T-helper 1 cell treated with Interleukin-12 subunit alpha and Interleukin-12 subunit beta and Interleukin-4 antibody, amounts not matched to agents 30 μg/mL and 1 μg/mL, for 36 hours (primary cell): ENCODE data around the gene SLC8B1.
A peak's percentile ranks its signal among the peaks of the same experiment; 100 is the strongest.

Experiments
- H3K27ac Mint-ChIP-seq: one replicate; pipeline ENCODE4 v1.8.0; 2021; ENCODE audit warnings: mild to moderate bottlenecking, mixed read lengths
- H3K27me3 Mint-ChIP-seq: one replicate; pipeline ENCODE4 v1.8.0; 2021; ENCODE audit warnings: low read depth, mixed read lengths
- H3K36me3 Mint-ChIP-seq: one replicate; pipeline ENCODE4 v1.8.0; 2021; ENCODE audit warnings: low read depth, mixed read lengths
- H3K4me1 Mint-ChIP-seq: one replicate; pipeline ENCODE4 v1.8.0; 2021; ENCODE audit warnings: low read depth, mixed read lengths
- H3K4me3 Mint-ChIP-seq: one replicate; pipeline ENCODE4 v1.8.0; 2021; ENCODE audit warnings: mild to moderate bottlenecking, moderate library complexity, mixed read lengths
- H3K9me3 Mint-ChIP-seq: one replicate; pipeline ENCODE4 v1.8.0; 2021; ENCODE audit warnings: mixed read lengths

SLC8B1 gene

DNA sequence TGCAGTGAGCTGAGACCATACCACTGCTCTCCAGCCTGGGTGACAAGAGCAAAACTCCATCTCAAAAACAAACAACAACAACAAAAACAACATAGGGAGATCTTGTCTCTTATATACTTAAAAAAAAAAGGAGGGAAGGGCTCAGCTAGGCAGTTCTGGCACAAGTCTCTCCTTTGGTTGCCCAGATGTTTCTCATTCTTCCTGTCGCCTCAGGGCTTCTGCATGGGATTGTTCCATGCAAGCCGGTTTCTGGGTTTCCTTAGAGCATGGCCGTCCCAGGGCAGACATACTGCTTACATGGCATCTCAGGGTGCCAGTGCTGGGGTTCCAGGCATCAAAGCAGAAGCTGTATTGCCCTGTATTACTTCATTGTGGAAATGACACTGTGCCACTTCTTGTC is 5.2 kb upstream of the SLC8B1 start:
- H3K4me3 Mint-ChIP-seq, result no peak overlapping the region
- H3K27me3 Mint-ChIP-seq, result peaks cover 9% of the 10 kb centered on the region
- no peaks in the 10 kb centered on the region for H3K36me3 Mint-ChIP-seq
- no peaks in the 10 kb centered on the region for H3K9me3 Mint-ChIP-seq
- H3K27ac Mint-ChIP-seq, result no peak overlapping the region
- peaks cover 2% of the 10 kb centered on the region for H3K4me1 Mint-ChIP-seq

DNA sequence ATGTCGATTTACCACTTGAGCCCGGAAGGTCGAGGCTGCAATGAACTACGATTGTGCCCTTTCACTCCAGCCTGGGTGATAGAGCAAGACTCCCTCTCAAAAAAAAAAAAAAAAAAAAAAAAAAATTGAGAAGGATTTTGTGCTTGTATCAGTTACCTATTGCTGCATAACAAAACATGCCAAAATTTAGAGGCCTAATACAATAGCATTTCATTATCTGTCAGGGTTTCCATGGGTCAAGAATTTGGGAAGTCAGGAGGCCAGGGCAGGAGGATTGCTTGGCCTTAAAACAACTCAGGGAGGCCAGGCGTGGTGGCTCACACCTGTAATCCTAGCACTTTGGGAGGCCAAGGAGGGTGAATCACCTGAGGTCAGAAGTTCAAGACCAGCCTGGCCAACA is 4.6 kb upstream of the SLC8B1 start:
- H3K4me1 Mint-ChIP-seq, result peaks cover 3% of the 10 kb centered on the region
- H3K4me3 Mint-ChIP-seq, result no peak overlapping the region
- H3K27me3 Mint-ChIP-seq, result peaks cover 9% of the 10 kb centered on the region
- H3K27ac Mint-ChIP-seq, result no peak overlapping the region
- H3K36me3 Mint-ChIP-seq, result peaks cover 2% of the 10 kb centered on the region
- no peaks in the 10 kb centered on the region for H3K9me3 Mint-ChIP-seq

DNA sequence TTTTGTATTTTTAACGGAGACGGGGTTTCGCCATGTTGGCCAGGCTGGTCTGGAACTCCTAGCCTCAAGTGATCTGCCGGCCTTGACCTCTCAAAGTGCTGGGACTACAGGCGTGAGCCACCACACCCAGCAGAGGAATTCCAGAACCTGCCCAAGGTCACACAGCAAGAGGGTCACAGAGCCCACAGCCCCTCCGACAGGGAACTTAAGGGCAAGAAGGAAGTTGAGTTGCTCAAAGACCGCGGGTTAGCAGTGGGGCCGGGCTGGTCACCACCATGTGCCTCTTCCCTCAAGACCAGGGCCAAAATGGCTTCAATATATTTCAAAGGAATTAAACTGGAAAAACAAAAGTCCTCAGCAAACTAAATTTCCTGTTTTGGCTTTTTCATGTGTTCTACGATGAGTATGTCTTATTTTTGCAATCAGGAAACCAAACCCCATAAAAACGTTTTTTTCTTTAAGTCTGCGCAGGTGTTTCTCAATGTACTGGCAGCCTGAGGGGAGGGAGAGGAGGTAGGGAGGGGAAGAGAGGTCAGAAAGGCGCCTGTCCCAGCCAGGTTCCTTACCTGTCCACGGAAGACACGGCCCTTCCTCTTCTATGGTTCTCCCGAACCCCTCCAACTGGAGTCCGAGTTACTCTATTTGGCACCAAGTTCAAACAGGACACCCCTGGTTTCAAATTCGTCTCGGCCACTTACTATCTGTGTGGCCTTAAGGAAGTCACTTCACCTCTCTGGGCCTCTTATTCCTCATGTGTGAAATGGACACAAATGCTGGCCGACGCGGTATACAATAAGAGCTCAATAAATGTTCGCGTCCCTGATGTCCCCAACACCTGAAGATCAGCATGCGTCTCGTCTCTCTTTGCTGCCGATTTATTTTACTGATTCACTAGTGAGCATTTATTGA is 778 bp downstream of the SLC8B1 start:
- peak overlapping the region; percentile 77 for H3K27ac Mint-ChIP-seq
- H3K36me3 Mint-ChIP-seq, result peaks cover 29% of the 10 kb centered on the region
- H3K4me1 Mint-ChIP-seq, result peaks cover 28% of the 10 kb centered on the region
- H3K4me3 Mint-ChIP-seq, result peak overlapping the region; percentile 98
- H3K9me3 Mint-ChIP-seq, result no peaks in the 10 kb centered on the region
- no peaks in the 10 kb centered on the region for H3K27me3 Mint-ChIP-seq

DNA sequence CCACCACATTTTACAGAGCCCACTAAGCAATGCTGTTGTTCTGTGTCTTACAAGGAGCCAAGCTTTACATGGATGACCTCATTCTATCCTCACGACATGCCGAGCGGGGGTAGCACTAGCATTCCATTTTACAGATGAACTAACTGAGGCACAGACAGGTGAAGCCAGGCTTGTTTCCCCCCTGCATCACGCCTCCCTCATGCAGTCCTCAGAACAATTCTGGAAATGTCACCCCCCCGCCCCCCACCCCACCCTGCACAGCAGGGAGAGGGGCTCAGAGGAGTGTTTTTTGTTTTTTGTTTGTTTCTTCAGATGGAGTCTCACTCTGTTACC is 1.5 kb downstream of the SLC8B1 start:
- H3K9me3 Mint-ChIP-seq, result no peaks in the 10 kb centered on the region
- H3K27me3 Mint-ChIP-seq, result no peaks in the 10 kb centered on the region
- peaks cover 28% of the 10 kb centered on the region for H3K4me1 Mint-ChIP-seq
- peak overlapping the region; percentile 25 for H3K4me3 Mint-ChIP-seq
- H3K27ac Mint-ChIP-seq, result no peak overlapping the region
- H3K36me3 Mint-ChIP-seq, result peaks cover 30% of the 10 kb centered on the region

DNA sequence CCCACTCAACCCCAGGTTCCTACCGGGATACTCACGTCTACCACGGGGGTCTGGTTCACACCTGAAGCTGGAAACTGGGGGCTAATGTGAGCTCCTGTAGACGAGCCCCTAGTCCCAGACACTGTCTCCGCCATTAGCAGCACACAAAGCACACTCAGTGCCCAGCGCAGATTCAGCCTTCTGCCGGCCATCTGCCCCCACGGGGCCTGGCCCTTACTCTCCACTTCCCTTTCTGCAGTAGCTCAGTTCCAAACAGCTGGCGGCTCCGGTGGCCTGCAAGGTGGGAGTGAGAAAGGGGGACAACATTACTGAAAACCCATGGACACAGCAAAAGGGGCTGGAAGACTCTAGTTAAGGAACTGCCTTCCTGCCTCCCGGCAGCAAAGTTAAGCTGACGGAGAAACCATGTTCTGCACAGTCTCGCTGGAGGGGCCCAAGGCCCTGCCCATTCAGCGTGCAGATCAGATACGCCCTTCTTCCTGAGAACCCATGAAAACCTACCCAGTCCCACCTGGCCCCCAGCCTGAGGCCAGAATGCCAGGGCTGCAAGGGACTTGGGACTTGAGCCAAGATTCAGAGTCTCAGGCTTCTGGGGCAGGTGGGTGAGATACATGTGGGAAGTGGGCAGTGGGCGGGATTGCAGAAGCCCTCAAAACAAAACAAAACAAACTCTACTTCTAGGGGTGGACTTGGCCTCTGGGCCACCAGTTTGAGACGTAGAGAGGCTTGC is 2.1 kb downstream of the SLC8B1 start:
- Mint-ChIP-seq H3K4me1 (peaks cover 30% of the 10 kb centered on the region), H3K4me3 (peak overlapping the region; percentile 25), H3K9me3 (no peaks in the 10 kb centered on the region), H3K27ac (no peak overlapping the region), H3K36me3 (peaks cover 33% of the 10 kb centered on the region), H3K27me3 (no peaks in the 10 kb centered on the region)

DNA sequence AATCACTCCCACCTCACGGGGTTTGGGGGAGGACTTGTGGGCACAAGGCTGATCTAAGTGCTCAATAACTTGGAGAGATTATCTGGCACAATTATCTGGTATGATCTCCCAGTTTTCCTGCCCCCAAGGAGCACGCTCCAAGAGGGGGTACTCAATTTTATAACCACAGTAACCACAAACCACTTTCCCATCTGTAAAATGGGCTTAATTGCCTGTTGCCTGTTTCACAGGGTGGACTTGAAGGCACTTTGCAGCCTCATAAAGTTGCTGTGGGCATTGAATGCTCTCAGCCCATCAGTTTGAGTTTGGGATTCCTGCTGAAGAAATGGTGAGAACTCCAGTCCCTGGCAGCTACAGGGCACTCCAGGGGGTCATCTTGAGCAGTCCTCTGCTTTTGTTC is 4.4 kb downstream of the SLC8B1 start:
- H3K4me3 Mint-ChIP-seq, result no peak overlapping the region
- H3K9me3 Mint-ChIP-seq, result no peaks in the 10 kb centered on the region
- H3K36me3 Mint-ChIP-seq, result peaks cover 36% of the 10 kb centered on the region
- H3K27ac Mint-ChIP-seq, result no peak overlapping the region
- no peaks in the 10 kb centered on the region for H3K27me3 Mint-ChIP-seq
- peaks cover 36% of the 10 kb centered on the region for H3K4me1 Mint-ChIP-seq

DNA sequence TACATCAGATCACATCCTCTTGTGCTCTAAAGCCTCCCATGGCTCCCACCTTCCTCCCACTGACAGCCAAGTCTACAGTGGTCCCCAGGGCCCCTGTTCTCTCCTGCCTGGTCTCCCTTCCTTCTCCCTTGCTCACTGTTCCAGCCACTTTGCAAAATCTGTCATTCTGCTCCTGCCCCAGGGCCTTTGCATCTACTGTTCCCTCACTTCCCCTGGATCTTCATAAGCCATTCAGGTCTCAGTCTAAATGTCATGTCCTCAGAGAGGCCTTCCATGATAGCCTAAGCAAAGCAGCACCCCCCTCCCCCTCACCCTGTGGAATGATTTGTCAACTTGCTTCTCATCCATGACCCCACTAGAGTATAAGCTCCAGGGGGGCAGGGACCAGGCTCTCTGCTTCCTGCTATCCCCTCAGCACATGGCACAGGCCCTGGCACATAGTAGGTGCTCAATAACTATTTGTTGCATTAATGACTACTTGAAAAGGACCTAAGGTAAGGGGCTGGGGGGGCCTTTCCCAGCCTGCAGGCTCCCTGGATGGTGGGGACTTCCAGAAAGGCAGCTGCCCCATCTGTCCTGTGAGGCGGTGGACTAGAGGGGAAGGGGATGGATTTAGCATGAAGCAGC is 5.0 kb downstream of the SLC8B1 start:
- H3K4me1 Mint-ChIP-seq, result peaks cover 34% of the 10 kb centered on the region
- no peak overlapping the region for H3K27ac Mint-ChIP-seq
- peaks cover 38% of the 10 kb centered on the region for H3K36me3 Mint-ChIP-seq
- no peak overlapping the region for H3K4me3 Mint-ChIP-seq
- no peaks in the 10 kb centered on the region for H3K9me3 Mint-ChIP-seq
- H3K27me3 Mint-ChIP-seq, result no peaks in the 10 kb centered on the region

DNA sequence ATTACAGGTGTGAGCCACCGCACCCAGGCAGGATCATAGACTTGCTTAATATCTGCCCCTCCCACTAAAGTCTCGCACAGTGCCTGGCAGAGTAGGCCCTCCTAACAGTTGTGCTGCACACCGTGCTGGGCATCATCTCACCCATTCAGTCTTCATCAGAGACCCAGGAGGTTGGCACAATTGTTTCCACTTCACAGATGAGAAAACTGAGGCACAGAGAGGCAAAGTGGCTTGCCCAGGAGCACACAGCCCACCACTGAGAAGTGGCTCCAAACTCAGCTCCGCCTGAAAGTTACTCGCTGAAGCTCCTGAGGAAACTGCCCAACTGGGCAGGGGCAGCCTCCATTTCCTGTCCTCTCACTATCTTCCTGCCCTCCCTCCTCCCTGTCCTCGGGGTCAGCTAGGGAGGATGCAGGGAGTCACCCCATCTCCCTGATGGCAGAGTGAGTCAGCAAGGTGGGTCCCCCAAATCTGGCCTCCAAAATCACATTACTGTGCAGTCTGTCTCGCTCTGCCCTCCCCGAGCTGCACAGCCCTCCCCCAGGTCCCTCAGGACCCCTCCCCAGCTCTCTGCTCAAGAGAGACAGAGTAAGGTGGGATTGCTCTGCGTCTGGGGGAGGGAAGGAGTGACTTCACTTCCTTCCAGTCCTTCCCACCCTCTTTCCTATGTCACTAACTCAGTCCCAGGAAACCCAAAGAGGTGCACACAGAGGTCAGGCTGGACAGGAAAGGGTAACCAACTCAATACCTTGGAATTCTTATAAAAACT is 5.7 kb downstream of the SLC8B1 start:
- Mint-ChIP-seq H3K36me3 (peaks cover 37% of the 10 kb centered on the region), H3K27me3 (no peaks in the 10 kb centered on the region), H3K4me1 (peaks cover 29% of the 10 kb centered on the region), H3K27ac (no peak overlapping the region), H3K4me3 (no peak overlapping the region), H3K9me3 (no peaks in the 10 kb centered on the region)

DNA sequence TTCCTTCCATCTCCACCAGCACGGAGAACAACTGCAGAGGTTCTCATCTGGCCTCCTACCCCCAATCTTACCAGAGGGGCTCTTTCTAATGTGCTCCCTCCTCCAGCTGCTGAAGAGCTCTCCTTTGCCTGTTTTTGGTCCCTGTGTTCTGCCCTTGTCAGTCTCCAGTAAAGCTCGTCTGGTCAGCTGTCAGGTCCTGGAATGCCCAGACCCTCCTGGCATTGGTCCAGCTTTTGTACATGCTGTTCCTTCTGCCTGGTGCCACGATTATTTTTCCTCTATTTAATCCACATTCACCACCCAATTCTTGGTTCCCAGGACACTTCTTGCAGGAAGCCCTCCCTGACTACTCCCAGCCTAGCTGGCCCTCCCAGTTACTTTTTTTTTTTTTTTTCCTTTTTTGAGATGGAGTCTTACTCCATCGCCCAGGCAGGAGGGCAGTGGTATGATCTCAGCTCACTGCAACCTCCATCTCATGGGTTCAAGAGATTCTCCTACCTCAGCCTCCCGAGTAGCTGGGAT is 6.5 kb downstream of the SLC8B1 start:
- Mint-ChIP-seq H3K36me3 (peaks cover 37% of the 10 kb centered on the region), H3K27me3 (no peaks in the 10 kb centered on the region), H3K9me3 (no peaks in the 10 kb centered on the region), H3K4me1 (peaks cover 27% of the 10 kb centered on the region), H3K4me3 (no peak overlapping the region), H3K27ac (no peak overlapping the region)

DNA sequence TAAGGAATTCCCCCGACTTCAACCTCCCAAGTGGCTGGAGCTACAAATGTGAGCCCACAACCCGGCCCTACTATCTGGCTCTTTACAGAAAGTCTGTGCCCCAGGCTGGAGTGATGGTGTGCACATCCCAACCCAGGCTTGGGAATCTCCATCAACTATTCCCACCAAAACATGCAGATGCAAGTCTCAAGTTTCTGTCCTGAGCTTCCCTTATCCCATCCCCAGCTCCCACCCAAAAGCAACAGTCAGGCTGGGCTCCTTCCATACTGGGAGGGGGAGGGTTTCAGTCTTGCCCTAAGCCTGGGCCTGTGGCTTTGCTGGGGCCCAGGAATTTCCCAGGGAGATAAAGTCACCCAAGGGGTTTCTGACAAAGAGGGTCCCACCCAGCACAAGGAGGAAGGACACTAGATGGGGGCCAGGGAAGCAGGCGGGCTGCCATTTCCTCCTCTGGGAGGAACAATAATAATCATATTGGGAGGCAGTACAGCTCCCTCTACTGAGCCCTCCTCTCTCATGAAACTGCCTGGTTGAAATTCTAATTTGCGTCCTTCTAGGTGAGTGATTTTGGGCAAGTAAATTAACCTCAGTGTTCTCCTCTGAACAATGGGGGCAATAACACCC is 8.0 kb downstream of the SLC8B1 start:
- Mint-ChIP-seq H3K4me3 (no peak overlapping the region), H3K27me3 (no peaks in the 10 kb centered on the region), H3K4me1 (peaks cover 23% of the 10 kb centered on the region), H3K9me3 (no peaks in the 10 kb centered on the region), H3K36me3 (peaks cover 44% of the 10 kb centered on the region), H3K27ac (no peak overlapping the region)

DNA sequence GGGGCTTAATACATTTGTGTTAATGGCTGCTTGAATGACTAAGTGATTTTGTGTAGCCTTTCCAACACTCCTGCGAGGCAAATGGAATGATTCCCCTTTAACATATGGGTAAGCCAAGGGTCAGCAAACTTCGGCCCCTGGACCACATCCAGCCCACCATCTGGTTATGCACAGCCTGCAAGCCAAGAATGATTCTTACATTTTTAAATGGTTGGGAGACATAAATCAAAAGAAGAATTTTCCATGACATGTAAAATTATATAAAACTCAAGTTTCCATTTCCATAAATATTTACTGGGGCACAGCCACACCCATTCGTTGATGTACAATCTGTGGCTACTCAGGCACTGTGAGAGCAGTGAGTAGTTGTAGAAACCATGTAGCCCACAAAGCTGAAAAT is 9.0 kb downstream of the SLC8B1 start:
- no peak overlapping the region for H3K4me3 Mint-ChIP-seq
- H3K27ac Mint-ChIP-seq, result no peak overlapping the region
- H3K4me1 Mint-ChIP-seq, result peaks cover 20% of the 10 kb centered on the region

DNA sequence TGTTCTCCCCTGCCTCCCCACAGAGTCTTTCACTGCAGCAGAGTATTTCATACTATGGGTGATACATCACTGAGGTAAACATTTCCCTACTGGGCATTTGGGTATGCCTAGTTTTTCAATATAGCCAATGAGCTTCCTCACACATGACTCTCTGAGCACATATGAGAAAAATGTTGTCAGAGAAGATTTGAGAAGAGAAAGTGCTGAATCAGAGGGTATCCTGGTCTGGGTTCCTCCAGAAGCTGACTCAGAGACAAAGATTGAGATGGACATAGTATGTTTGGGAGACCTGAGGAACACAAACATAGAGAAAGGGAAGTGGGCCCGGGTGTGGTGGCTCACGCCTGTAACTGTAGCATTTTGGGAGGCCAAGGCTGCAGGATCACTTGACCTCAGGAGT is 12.6 kb downstream of the SLC8B1 start:
- H3K4me3 Mint-ChIP-seq, result no peak overlapping the region
- H3K27ac Mint-ChIP-seq, result no peak overlapping the region
- H3K9me3 Mint-ChIP-seq, result no peaks in the 10 kb centered on the region
- peaks cover 42% of the 10 kb centered on the region for H3K36me3 Mint-ChIP-seq
- peaks cover 12% of the 10 kb centered on the region for H3K4me1 Mint-ChIP-seq
- no peaks in the 10 kb centered on the region for H3K27me3 Mint-ChIP-seq

More for the DNA sequence above, 9.0 kb downstream of the SLC8B1 start:
- H3K27me3 Mint-ChIP-seq, result no peaks in the 10 kb centered on the region
- no peaks in the 10 kb centered on the region for H3K9me3 Mint-ChIP-seq
- peaks cover 40% of the 10 kb centered on the region for H3K36me3 Mint-ChIP-seq

DNA sequence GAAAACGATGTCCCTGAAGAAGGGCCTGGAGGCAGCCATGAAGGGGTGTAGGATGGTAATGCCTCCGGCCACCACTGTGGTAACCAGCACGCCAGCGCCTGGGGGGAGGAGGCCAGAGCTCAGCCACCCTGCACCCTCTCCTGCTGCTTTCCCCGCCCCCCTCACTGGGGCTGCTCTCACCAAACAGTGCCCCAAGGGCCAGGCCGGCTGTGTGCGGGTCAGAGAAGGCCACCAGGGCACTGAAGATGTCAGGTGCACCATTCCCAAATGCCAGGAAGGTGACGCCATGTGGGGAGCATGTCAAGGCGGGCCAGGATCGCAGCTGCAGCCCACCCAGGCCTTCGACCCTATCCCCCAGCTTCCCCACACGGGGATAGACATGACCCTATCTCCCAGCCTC is 14.5 kb downstream of the SLC8B1 start:
- peaks cover 6% of the 10 kb centered on the region for H3K4me1 Mint-ChIP-seq
- H3K36me3 Mint-ChIP-seq, result peaks cover 41% of the 10 kb centered on the region
- no peaks in the 10 kb centered on the region for H3K27me3 Mint-ChIP-seq
- H3K27ac Mint-ChIP-seq, result no peak overlapping the region
- no peak overlapping the region for H3K4me3 Mint-ChIP-seq
- no peaks in the 10 kb centered on the region for H3K9me3 Mint-ChIP-seq
